HEK293T (cell line): ENCODE results near the gene SERPINC1.

Experiments used
- ARNT ChIP-seq: fragments of 450-650 bp; IDR thresholded peaks from 2 replicates; pipeline ENCODE4 v1.6.1; 2017; ENCODE audit warnings: mild to moderate bottlenecking
- BHLHE40 ChIP-seq: fragments of 450-650 bp; IDR thresholded peaks from 2 replicates; pipeline ENCODE4 v1.6.1; 2016; ENCODE audit warnings: mild to moderate bottlenecking, moderate library complexity, borderline replicate concordance
- CTBP1 ChIP-seq: fragments of 450-650 bp; IDR thresholded peaks from 2 replicates; pipeline ENCODE4 v1.6.1; 2016; ENCODE audit warnings: borderline replicate concordance
- ELF4 ChIP-seq: fragments of 450-650 bp; IDR thresholded peaks from 2 replicates; pipeline ENCODE4 v1.6.1; 2017; ENCODE audit warnings: antibody characterized with exemption
- FOXA1 ChIP-seq: fragments of 450-650 bp; IDR thresholded peaks from 2 replicates; pipeline ENCODE4 v1.6.1; 2016; ENCODE audit warnings: mild to moderate bottlenecking
- FOXK2 ChIP-seq: fragments of 450-650 bp; IDR thresholded peaks from 2 replicates; pipeline ENCODE4 v1.6.1; 2016; ENCODE audit warnings: mild to moderate bottlenecking
- HDGF ChIP-seq: fragments of 450-650 bp; IDR thresholded peaks from 2 replicates; pipeline ENCODE4 v1.6.1; 2017; ENCODE audit warnings: antibody characterized with exemption, borderline replicate concordance
- L3MBTL2 ChIP-seq: fragments of 450-650 bp; conservative IDR thresholded peaks from 2 replicates; pipeline ENCODE4 v1.6.1; 2016; ENCODE audit warnings: mild to moderate bottlenecking
- NFRKB ChIP-seq: fragments of 450-650 bp; IDR thresholded peaks from 2 replicates; pipeline ENCODE4 v1.6.1; 2016; ENCODE audit warnings: mild to moderate bottlenecking, moderate library complexity
- SP1 ChIP-seq: fragments of 450-650 bp; IDR thresholded peaks from 2 replicates; pipeline ENCODE4 v1.6.1; 2017
- SUZ12 ChIP-seq: fragments of 450-650 bp; IDR thresholded peaks from 2 replicates; pipeline ENCODE4 v1.6.1; 2016; ENCODE audit warnings: mild to moderate bottlenecking
- TARDBP ChIP-seq: fragments of 450-650 bp; IDR thresholded peaks from 2 replicates; pipeline ENCODE4 v1.6.1; 2016
- ZNF384 ChIP-seq: fragments of 450-650 bp; IDR thresholded peaks from 2 replicates; pipeline ENCODE4 v1.6.1; 2016
- TF ChIP-seq, protein P1 (sequence below): fragments of 450-650 bp; IDR thresholded peaks from 2 replicates; pipeline ENCODE4 v1.6.1; 2016

- no peak for TF ChIP-seq SP1
- no peak for TF ChIP-seq FOXA1
- no peak for TF ChIP-seq ELF4
- TF ChIP-seq BHLHE40, result no peak
- TF ChIP-seq TARDBP, result no peak
- no peak for TF ChIP-seq HDGF
- TF ChIP-seq SUZ12, result no peak
- TF ChIP-seq CTBP1, result no peak
- no peak for TF ChIP-seq NFRKB
- no peak for TF ChIP-seq ARNT
- TF ChIP-seq, protein P1, sequence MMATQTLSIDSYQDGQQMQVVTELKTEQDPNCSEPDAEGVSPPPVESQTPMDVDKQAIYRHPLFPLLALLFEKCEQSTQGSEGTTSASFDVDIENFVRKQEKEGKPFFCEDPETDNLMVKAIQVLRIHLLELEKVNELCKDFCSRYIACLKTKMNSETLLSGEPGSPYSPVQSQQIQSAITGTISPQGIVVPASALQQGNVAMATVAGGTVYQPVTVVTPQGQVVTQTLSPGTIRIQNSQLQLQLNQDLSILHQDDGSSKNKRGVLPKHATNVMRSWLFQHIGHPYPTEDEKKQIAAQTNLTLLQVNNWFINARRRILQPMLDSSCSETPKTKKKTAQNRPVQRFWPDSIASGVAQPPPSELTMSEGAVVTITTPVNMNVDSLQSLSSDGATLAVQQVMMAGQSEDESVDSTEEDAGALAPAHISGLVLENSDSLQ, result no peak
- TF ChIP-seq ZNF384, result no peak
- no peak for TF ChIP-seq L3MBTL2
- TF ChIP-seq FOXK2, result no peak
Observed at GRCh38 chr1:173894189-173894588, 22.9 kb downstream of the SERPINC1 start.
